Heart left ventricle (tissue), 16 donors: ENCODE data around the gene B3GAT3. TPM values are rescaled to one million over a fixed set of nuclear protein-coding genes. Genes with fewer than 3 reads are reported as not detected.
A peak's percentile ranks its signal among the peaks of the same experiment; 100 is the strongest.

Source experiments
- ATAC-seq, 4 donors: fragments of 200-7000 bp; cut with Tn5 transposase; one replicate each; pipeline ENCODE4 v1.9.1; 2020 to 2022; ENCODE audit warnings: moderate library complexity in 4 of 4, mild to moderate bottlenecking in 3 of 4, moderate number of reproducible peaks in 1 of 4
- DNase-seq, 5 donors: peaks; one replicate each; pipeline ENCODE4 v3.0.0-alpha.2; 2020
- H3K27ac ChIP-seq, 12 donors: fragments of 200-600 bp; sonication (generic) in 4 of 12; one replicate each; pipeline versions ENCODE4 v1.5.0 to v1.8.0; 2016 to 2022; ENCODE audit warnings: mild to moderate bottlenecking in 2 of 12
- H3K27me3 ChIP-seq, 9 donors: fragments of 200-600 bp; sonication (generic) in 2 of 9; one replicate each; pipeline versions ENCODE4 v1.5.1 to v1.8.0; 2016 to 2022; ENCODE audit warnings: mild to moderate bottlenecking in 3 of 9
- H3K36me3 ChIP-seq, 9 donors: fragments of 200-600 bp; sonication (generic) in 2 of 9; one replicate each; pipeline versions ENCODE4 v1.5.0 to v1.8.0; 2018 to 2022; ENCODE audit warnings: mild to moderate bottlenecking in 2 of 9
- H3K4me1 ChIP-seq, 12 donors: fragments of 200-600 bp; sonication (generic) in 4 of 12; one replicate each; pipeline versions ENCODE4 v1.5.0 to v1.8.0; 2016 to 2022; ENCODE audit warnings: mild to moderate bottlenecking in 3 of 12
- H3K4me3 ChIP-seq, 12 donors: fragments of 200-600 bp; sonication (generic) in 4 of 12; one replicate each; pipeline versions ENCODE4 v1.5.0 to v1.8.0; 2017 to 2022; ENCODE audit warnings: mild to moderate bottlenecking in 9 of 12, moderate library complexity in 4 of 12
- H3K9me3 ChIP-seq, 12 donors: fragments of 200-600 bp; sonication (generic) in 4 of 12; one replicate each; pipeline versions ENCODE4 v1.5.0 to v1.8.0; 2016 to 2022; ENCODE audit warnings: mild to moderate bottlenecking in 1 of 12
- POLR2A ChIP-seq, 2 donors: fragments of 450-650 bp; IDR thresholded peaks; one replicate each; pipeline ENCODE4 v1.6.1; 2017; ENCODE audit warnings: antibody characterized with exemption in 2 of 2, mild to moderate bottlenecking in 2 of 2, moderate library complexity in 2 of 2
- WGBS, 4 donors: extraction: QIAGEN DNeasy Blood & Tissue Kit in 2 of 4; methylation state at CpG; one replicate each; pipeline versions ENCODE4 v1.1.5 to v1.1.7; 2013 to 2018; 5-methylcytosine and 5-hydroxymethylcytosine counted together
- intact Hi-C, 10 donors: fragments of 100-400 bp; cut with DNase I; formaldehyde crosslinking; loops; one replicate each; pipeline versions ENCODE4 v1.11.1 to v1.14.2; 2022
- polyA plus RNA-seq, 2 donors: library from polyadenylated mRNA; stranded (reverse); fragments of 200-250 nt; gene quantifications; one replicate each; pipeline ENCODE4 v1.2.3, GENCODE V29; 2013
- total RNA-seq, 9 donors: library from RNA; depleted of rRNA in 2 of 9; stranded (reverse); fragments of >200 nt in 2 of 9; fragmentation: NEBNext Ultra II Directional in 3 of 9; extraction: Animal tissue kit (Norgen Biotek cat#: 25700) in 3 of 9; gene quantifications; one replicate each; pipeline versions ENCODE4 v1.1.0 to v1.2.4, GENCODE V29; 2016 to 2023
- TF ChIP-seq, protein P1 (sequence below), 12 donors: fragments of 200-600 bp; sonication (generic) in 4 of 12; IDR thresholded peaks; one replicate each; pipeline versions ENCODE4 v1.5.0 to v1.8.0; 2018 to 2022; ENCODE audit warnings: antibody characterized with exemption in 12 of 12, mild to moderate bottlenecking in 5 of 12
- donor health status: ischemic (EF 13 %, LVEDD 7.1; RV severe dilation, severe dysfunction).
- donor health status: healthy with polysubstance abuse.
- donor health status: DM: no; HTN: yes; CAD: no.
- donor health status: DM: no; HTN: no; CAD: no.
- donor health status: ischemic (EF 25% LVEDD 6.9; RV normal size, moderate dysfunction).
- donor health status: ischemic (EF 25% LVEDD 5.7; RV mildly dilated, moderate dysfunction).
- donor health status: healthy.
- donor health status: DM: yes; HTN: yes; CAD: no.
- donor health status: ischemic (EF 35%, LVEDD 5.7; RV mildly dilated, moderate dysfunction).
- donor health status: nonischemic (EF 11% LVEDD 7.7; RV severe dilation, severe dysfunction).
- donor health status: DM: yes; HTN: yes; CAD: no.
- donor health status: PGD.
- donor health status: ischemic (EF 29% LVEDD 5.4; RV normal size, mild dysfunction).
- donor health status: nonischemic (EF 23%, LVEDD 6.1; RV moderate dilation, normal function).

Gene B3GAT3
- total and polyA plus RNA-seq, 11 donors: 9.2 to 38.1 (median 13.1) TPM

DNA sequence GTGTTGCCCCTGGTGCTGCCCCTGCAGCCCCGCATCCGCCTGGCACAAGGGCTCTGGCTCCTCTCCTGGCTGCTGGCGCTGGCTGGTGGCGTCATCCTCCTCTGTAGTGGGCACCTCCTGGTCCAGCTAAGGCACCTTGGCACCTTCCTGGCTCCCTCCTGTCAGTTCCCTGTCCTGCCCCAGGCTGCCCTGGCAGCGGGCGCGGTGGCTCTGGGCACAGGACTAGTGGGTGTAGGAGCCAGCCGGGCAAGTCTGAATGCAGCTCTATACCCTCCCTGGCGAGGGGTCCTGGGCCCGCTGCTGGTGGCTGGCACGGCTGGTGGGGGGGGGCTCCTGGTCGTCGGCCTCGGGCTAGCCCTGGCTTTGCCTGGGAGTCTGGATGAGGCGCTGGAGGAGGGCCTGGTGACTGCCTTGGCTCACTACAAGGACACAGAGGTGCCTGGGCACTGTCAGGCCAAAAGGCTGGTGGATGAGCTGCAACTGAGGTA is 8.5 kb downstream of the B3GAT3 start:
- no peaks in the 10 kb centered on the region for H3K9me3 ChIP-seq
- TF ChIP-seq, protein P1, sequence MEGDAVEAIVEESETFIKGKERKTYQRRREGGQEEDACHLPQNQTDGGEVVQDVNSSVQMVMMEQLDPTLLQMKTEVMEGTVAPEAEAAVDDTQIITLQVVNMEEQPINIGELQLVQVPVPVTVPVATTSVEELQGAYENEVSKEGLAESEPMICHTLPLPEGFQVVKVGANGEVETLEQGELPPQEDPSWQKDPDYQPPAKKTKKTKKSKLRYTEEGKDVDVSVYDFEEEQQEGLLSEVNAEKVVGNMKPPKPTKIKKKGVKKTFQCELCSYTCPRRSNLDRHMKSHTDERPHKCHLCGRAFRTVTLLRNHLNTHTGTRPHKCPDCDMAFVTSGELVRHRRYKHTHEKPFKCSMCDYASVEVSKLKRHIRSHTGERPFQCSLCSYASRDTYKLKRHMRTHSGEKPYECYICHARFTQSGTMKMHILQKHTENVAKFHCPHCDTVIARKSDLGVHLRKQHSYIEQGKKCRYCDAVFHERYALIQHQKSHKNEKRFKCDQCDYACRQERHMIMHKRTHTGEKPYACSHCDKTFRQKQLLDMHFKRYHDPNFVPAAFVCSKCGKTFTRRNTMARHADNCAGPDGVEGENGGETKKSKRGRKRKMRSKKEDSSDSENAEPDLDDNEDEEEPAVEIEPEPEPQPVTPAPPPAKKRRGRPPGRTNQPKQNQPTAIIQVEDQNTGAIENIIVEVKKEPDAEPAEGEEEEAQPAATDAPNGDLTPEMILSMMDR (IDR thresholded peaks at IDR 0.05): no peak
- TF ChIP-seq POLR2A (IDR thresholded peaks at IDR 0.05): no peak
- peaks cover 0 to 55% (median 34%) of the 10 kb centered on the region in 9 donors for H3K36me3 ChIP-seq
- intact Hi-C loops: loop anchor here in 3 of 10 donors (5.0 kb wide), 1 partner anchor 34 kb away; the partner anchor contains the start of gene GANAB (in 3 of the 3)
- ATAC-seq (peak in 2 of 4 donors; percentile 3 to 4), DNase-seq (peak in 2 of 5 donors; percentile 36 to 74)
- WGBS, 4 donors: 56 to 77% (median 62%) methylated on average over 4 to 15 of the region's 15 CpGs
- no peaks in the 10 kb centered on the region for H3K27me3 ChIP-seq
- H3K4me1 ChIP-seq: peaks cover 4 to 37% (median 18%) of the 10 kb centered on the region in 12 donors
- peak overlapping the region in 10 of 12 donors; percentile 75 to 99 (median 84) for H3K4me3 ChIP-seq
- H3K27ac ChIP-seq: peak overlapping the region; percentile 91 to 99 (median 98)

DNA sequence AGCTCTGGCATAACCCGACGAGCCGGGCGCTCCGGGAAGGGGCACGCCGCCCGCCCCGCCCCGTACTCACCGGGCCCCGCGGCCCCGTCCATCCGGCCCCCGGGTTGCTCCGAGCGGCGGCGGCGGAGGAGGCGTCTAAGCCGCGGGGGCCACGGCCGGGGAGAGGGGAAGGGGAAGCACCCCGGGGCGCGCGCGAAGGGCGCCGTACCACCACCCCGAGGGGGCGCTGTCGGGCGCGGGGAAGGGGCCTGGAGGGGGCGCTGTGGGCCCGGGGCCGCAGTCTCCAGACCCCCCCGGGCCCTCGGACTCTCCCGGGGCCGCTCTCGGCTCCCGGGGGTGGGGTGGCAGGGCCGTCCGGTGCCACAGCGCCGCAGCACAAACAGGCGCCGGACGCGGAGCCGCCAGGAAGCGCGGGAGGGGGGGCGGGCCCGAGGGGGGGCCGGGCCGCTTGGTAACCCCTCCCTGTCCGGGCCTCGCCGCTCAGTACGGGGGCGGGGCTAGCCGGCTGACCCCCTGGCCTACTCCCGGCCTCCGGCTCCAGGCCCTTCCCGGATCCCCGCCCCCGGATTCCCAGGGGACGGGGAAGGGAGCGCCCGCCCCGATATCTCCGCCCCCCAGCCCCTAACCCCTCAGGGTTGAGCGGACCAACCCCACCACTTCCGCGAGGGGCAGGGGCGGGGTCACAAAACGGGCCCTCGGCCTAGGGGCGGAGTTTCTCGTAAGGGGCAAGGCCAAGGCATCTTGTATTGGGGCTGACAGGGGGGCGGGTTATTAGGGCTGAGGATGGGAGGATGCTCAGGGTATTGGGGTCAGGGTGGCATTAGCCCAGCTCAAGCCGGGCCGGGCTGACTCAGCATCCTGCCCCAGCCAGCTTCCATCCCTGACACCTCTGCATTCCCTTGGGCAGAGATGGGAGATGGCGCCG is 9.2 kb downstream of the B3GAT3 start, which contains the start of the genes EML3 and ROM1:
Gene EML3, minus strand, starts transcription at position 410 of the 925 bp plus-strand sequence. Its CDS starts 318 bp downstream, at position 92.
Gene ROM1, plus strand, starts transcription at position 892 of the 925 bp plus-strand sequence. Its CDS starts 25 bp downstream, at position 917.
- WGBS, 4 donors: 0 to 3% (median 2%) methylated on average over 34 to 91 of the region's 91 CpGs
- peaks cover 0 to 58% (median 37%) of the 10 kb centered on the region in 9 donors for H3K36me3 ChIP-seq
- DNase-seq (peak; percentile 91 to 95 (median 94)), ATAC-seq (peak; percentile 80 to 91 (median 90))
- peak within 1 kb of the TSS; percentile 70 to 99 (median 82) for H3K4me3 ChIP-seq
- H3K9me3 ChIP-seq: no peaks in the 10 kb centered on the region
- H3K27ac ChIP-seq: peak within 1 kb of the TSS; percentile 91 to 99 (median 98)
- intact Hi-C loops: loop anchor here in 3 of 10 donors (5.0 kb wide), 1 partner anchor 35 kb away; the partner anchor contains the start of gene GANAB (in 3 of the 3)
- H3K27me3 ChIP-seq: no peaks in the 10 kb centered on the region
- peaks cover 4 to 39% (median 18%) of the 10 kb centered on the region in 12 donors for H3K4me1 ChIP-seq
- TF ChIP-seq, protein P1 (IDR thresholded peaks at IDR 0.05): peak; percentile 78 to 100 (median 92)
- peak in 1 of 2 donors; percentile 33 for TF ChIP-seq POLR2A (IDR thresholded peaks at IDR 0.05)

DNA sequence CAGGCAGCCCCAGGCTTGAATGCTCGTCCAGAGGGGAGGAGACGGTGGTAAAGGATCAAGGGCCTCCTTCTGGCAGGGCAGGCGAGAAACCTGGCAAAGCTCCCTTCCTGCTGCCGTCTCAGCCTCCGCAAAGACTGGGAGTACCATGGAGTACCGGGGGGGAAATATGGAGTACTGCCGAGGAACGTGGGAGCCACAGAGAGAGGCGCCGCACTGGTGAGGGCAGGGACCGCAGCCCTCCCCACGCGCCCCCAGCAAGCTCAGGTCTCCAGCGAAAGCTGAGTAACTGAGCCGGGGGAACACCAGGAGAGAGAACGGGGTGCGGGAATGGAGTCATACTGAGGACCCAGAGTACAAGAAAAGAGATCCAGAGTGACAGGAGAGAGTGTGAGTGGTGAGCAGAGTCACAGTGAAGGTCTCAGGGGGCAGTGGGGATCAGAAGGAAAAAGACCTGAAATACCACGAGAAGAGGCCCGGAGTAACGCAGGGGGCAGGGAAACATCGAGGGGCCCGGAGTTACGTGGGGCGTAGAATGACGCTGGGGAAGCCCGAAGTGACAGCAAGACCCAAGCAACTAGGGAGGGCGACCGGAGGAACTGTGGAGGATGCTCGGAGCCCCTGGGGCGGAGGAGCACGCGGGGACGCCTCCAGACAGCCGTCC is 10.0 kb downstream of the B3GAT3 start:
- Histone ChIP-seq H3K9me3 (no peaks in the 10 kb centered on the region), H3K4me3 (peak overlapping the region; percentile 70 to 99 (median 82)), H3K36me3 (peaks cover 0 to 57% (median 31%) of the 10 kb centered on the region in 9 donors), H3K4me1 (peaks cover 4 to 47% (median 18%) of the 10 kb centered on the region in 12 donors), H3K27me3 (no peaks in the 10 kb centered on the region), H3K27ac (peak overlapping the region; percentile 91 to 99 (median 98))
- TF ChIP-seq, protein P1 (IDR thresholded peaks at IDR 0.05): no peak
- no peak for TF ChIP-seq POLR2A (IDR thresholded peaks at IDR 0.05)
- intact Hi-C loops: loop anchor here in 3 of 10 donors (5.0 kb wide), 1 partner anchor 35 kb away; the partner anchor contains the start of gene GANAB (in 3 of the 3)
- 1 to 2% (median 2%) methylated on average over 31 to 34 of the region's 34 CpGs for WGBS, 4 donors
- DNase-seq: peak; percentile 62 to 75 (median 63)
- peak in 2 of 4 donors; percentile 8 to 14 for ATAC-seq
